ENCODE data around the gene EMP2. TPM values are rescaled to one million over a fixed set of nuclear protein-coding genes. Genes with fewer than 3 reads are reported as not detected.

The EMP2 gene
- total RNA-seq, 1 experiment from 2014 or later: 41.7 TPM

DNA sequence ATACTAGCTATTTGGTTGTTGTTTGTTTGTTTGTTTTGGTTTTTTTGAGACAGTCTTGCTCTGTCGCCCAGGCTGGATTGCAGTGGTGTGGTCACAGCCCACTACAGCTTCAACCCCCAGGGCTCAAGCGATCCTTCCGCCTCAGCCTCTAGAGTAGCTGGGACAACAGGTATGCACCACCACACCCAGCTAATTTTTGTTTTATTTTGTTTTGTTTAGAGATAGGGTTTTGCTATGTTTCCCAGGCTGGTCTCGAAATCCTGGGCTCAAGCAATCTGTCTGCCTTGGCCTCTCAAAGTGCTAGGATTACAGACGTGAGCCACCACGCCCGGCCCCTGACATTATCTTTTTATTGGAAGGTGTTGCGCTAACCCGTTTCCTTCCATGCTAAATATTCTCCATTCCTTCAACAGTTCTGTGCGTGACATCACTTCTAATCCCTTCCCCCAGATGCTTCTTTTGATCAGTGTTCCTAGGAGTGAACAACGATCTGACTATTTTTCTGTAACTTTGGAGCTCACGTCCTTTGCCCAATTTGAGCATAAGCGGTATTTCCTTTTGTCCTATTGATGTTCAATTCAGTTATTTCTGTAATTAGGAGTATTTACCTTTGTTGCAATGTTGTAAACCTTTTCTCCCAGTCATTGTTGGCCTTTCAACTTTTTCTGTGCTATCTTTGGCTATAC, 30.2 kb upstream of the EMP2 start:
- DNase-seq (ENCODE audit: low spot score): no peak

DNA sequence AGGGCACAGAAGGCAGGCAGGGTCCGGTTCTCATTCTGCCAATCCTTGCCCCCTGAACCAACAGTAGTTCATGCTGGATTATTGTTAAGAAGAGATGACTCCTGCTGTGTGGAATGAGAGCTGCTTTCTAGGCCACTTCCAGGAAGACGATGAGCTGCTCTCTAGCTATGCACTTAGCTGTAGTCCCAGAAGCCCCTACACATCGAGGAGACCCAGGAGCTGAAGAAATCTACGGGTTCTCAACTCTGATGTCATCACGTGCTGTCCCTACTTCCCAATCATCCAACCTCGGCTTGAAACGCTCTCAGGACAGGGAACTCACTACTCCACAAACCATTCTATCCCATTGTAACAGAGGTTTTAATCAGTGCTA, 29.0 kb upstream of the EMP2 start:
- no peak for DNase-seq (ENCODE audit: low spot score)

DNA sequence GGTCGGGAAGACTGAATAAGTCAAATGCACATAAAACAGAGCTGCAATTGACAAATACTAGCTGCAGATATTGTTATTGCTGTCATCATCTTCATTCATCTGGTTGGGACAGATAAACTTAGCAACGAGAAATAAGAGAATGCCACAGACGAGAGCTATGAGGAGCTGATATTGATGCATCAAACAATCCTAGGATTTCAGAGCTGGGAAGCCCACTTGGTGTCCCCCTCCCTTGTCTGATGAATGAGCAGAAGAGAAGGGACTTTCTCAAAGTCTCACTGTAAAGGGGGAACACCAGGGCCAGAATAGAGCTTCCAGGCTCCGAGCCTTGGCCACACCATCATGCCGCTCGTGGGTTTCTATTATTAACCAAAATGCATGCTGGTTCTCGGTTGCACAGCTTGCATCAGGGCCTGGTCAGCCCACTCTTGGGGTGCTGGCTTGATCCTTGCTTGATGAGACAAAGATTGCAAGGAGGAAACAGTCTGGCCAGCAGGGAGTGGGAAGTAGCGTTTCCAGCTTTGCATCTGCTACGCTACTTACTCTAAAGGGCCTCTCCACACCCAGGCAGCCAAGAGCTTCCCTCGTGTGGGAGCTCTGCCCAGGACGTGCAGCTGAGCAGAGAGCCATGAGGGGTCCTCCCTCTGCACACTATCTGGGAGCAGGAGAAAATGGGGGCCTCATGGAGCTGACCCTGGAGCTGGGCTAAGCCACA, 28.4 kb upstream of the EMP2 start:
- no peak for DNase-seq (ENCODE audit: low spot score)

DNA sequence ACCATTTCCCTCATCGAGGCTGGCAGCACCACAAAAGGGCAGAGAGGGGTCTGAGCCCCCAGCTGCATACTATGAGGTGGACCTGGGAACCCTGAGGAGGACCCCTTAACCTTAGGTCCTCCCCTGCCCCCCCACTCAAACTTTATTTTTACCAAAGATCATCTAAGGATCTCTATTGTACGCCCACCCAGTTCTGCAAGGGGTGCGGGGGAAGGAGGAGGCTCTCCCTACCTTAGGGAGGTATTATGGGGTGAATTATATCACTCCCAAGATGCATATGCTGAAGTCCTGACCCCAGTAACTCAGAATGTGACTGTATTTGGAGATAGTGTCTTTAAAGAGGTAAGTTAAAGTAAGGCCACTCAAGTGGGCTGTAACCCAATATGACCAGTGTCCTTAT, 26.8 kb upstream of the EMP2 start:
- DNase-seq (ENCODE audit: low spot score): no peak

DNA sequence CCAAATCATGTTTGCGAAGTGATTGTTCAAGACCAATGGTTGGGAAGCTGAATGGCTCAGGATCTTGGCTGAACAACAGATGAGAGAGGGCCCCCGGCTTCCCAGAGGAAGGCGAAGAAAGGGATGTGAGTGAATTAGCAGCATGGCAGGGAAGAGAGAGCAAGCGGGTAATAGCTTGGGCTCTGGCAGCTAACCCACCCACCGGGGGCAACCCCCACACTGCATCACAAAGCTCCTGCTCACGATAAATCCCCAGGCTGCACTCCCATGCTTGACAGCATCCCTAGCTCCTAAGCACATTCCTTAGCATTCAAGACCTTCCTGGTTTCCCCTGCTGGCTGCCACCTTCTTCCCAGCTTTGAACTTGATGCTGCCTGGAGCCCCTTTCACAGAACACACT, 26.2 kb upstream of the EMP2 start:
- no peak for DNase-seq (ENCODE audit: low spot score)

GRCh38 chr16:10605636-10606035, 25.2 kb upstream of the EMP2 start:
- no peak for DNase-seq (ENCODE audit: low spot score)

GRCh38 chr16:10601444-10602408, 21.3 kb upstream of the EMP2 start:
- DNase-seq (ENCODE audit: low spot score): no peak

DNA sequence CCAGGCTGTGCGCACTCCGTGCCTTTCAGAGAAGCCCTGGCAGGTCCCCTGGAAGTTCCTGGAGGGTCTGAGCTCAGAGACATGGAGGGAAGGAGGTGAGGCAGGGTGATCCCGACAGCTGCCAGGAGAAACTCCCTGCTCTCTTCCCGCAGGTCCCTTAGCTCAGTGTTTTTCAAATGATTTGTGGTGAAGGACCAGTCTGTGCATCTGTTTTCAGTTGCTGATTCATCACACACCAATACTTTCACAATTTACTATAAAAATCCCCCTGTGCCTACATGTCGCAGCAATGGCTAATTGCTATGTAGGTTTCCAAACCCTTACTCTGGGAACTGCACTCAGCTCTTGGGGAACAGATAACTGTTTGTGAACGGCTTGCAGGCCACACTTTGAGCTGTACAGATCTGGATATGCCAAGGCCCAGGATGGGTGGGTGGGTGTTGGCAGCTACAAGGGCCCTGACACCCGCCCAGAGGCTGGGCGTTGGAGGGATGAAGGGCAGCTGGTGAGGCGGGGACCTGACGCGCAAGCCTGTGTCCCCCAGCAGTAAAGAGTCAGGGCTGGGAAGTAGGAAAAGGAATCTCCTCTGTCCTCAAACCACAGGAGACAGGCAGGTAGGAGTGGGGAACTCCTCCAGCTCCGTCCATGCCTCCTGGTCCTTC, 20.5 kb upstream of the EMP2 start:
- DNase-seq (ENCODE audit: low spot score): no peak

- no peak for DNase-seq (ENCODE audit: low spot score)
These were observed 19.2 kb upstream of the EMP2 start for GRCh38 chr16:10599626-10600025.

GRCh38 chr16:10598157-10598556, 17.8 kb upstream of the EMP2 start:
- peak; percentile 29 for DNase-seq (ENCODE audit: low spot score)

GRCh38 chr16:10597187-10597601, 16.8 kb upstream of the EMP2 start:
- DNase-seq (ENCODE audit: low spot score): no peak

- peak; percentile 86 for DNase-seq (ENCODE audit: low spot score)
These were observed 14.0 kb upstream of the EMP2 start for GRCh38 chr16:10594312-10594950.

- no peak for DNase-seq (ENCODE audit: low spot score)
These were observed 12.2 kb upstream of the EMP2 start for GRCh38 chr16:10592611-10593010.

GRCh38 chr16:10590342-10590741, 9.9 kb upstream of the EMP2 start:
- DNase-seq (ENCODE audit: low spot score): no peak

DNA sequence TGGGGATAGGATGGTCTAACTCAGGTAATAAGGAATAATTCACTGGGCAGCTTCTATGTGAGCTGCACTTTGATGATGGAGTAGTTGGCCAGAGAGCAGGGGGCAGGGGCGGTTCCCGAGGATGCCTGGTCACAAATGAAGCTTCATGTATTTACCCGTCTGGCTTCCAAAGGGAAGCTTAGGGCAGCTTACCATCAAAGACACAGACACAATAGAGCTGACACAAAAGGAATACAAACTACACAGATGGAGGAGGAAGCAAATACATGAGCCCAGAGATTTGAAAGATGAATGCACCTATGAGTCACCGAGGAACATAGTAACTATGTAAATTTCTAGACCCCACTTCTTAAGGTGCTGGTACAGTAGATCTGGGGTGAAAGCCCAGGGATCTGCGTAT, 8.7 kb upstream of the EMP2 start:
- DNase-seq (ENCODE audit: low spot score): no peak

DNA sequence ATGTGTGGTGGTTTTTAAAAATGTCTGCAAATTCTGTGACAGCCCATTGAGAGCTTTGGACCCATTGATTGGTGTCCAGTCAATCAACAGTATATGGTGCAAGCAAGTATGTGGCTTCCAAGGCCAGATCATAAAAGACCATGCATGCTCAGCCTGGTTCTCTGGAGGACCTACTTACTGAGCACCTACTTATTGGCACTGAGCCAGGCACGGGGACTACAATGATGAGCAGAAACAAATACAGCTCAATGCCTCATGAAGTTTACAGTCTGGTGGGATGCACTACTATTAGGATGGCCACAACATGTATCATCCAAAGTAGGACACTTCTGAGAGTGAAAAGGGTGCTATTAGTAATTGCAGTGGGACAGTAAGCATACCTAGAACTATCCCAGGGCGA, 7.2 kb upstream of the EMP2 start:
- no peak for DNase-seq (ENCODE audit: low spot score)

DNA sequence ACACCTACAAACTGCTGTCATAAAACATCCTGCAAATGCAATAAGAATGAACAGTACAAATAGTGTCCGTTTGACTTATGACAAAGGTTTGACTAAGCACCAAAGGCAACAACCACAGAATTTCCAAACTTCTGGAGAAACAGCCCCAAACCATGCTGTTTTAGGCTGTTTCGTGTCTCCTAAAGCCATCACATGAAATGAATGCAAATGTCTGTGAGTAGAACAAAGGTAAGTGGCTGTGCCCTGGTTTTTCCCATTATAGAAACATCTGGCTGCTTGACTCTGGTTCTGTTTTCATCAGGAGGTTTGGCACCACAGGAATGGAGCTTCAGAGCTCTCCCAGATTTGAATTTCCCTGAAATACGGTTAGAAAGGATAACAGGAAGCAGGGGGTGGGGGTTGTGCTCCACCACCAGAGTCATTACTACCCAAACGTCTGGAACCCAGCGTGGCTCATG, 4.6 kb upstream of the EMP2 start:
- no peak for DNase-seq (ENCODE audit: low spot score)

- DNase-seq (ENCODE audit: low spot score): no peak
These were observed 2.9 kb upstream of the EMP2 start for GRCh38 chr16:10583269-10583668.

GRCh38 chr16:10581507-10581906, 1.1 kb upstream of the EMP2 start:
- DNase-seq (ENCODE audit: low spot score): no peak

GRCh38 chr16:10580883-10581247, 467 bp upstream of the EMP2 start:
- no peak for DNase-seq (ENCODE audit: low spot score)

GRCh38 chr16:10579575-10579964, 828 bp downstream of the EMP2 start:
- DNase-seq (ENCODE audit: low spot score): peak; percentile 31
